ENCODE results near the gene SYNPO2.

DNA sequence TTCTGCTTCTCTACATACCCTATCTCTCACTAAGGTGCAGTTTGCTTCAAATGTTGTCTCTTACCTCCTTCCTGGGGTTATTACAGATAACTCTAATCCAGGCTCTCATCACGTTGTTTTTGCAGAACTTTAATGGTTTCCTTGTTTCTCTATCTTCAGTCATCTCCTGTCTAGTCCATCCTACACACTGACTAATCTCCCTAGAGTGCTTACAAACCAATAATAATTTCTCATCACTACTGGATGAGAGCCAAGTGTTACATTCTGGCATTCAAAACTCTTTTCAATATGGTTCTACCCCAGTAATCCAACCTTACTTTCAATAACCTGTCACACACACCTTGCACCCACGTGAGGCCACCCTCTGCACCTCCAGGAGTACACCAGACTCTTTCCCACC is 86.1 kb downstream of the SYNPO2 start:
- TF ChIP-seq, protein P1, sequence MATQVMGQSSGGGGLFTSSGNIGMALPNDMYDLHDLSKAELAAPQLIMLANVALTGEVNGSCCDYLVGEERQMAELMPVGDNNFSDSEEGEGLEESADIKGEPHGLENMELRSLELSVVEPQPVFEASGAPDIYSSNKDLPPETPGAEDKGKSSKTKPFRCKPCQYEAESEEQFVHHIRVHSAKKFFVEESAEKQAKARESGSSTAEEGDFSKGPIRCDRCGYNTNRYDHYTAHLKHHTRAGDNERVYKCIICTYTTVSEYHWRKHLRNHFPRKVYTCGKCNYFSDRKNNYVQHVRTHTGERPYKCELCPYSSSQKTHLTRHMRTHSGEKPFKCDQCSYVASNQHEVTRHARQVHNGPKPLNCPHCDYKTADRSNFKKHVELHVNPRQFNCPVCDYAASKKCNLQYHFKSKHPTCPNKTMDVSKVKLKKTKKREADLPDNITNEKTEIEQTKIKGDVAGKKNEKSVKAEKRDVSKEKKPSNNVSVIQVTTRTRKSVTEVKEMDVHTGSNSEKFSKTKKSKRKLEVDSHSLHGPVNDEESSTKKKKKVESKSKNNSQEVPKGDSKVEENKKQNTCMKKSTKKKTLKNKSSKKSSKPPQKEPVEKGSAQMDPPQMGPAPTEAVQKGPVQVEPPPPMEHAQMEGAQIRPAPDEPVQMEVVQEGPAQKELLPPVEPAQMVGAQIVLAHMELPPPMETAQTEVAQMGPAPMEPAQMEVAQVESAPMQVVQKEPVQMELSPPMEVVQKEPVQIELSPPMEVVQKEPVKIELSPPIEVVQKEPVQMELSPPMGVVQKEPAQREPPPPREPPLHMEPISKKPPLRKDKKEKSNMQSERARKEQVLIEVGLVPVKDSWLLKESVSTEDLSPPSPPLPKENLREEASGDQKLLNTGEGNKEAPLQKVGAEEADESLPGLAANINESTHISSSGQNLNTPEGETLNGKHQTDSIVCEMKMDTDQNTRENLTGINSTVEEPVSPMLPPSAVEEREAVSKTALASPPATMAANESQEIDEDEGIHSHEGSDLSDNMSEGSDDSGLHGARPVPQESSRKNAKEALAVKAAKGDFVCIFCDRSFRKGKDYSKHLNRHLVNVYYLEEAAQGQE (IDR thresholded peaks at IDR 0.05; ENCODE audit: low read depth), result no peak
- no peak for TF ChIP-seq RAD21 (IDR thresholded peaks at IDR 0.05; ENCODE audit: low read depth)
- TF ChIP-seq, protein P2, sequence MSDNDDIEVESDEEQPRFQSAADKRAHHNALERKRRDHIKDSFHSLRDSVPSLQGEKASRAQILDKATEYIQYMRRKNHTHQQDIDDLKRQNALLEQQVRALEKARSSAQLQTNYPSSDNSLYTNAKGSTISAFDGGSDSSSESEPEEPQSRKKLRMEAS (IDR thresholded peaks at IDR 0.05), result no peak
